Cerebellar cortex (tissue), 1 donor: ENCODE results near the gene B9D2.
"Not testable (repeated sequence)": the region's sequence is repeated elsewhere in the genome, so short reads cannot be mapped to it uniquely, and the experiment has no call there.

Source experiments
- DNase-seq: peaks from one replicate; pipeline ENCODE4 v3.0.0-alpha.2; 2015; ENCODE audit warnings: low spot score

Gene B9D2

GRCh38 chr19:41363753-41364523 is at the start of gene B9D2:
Gene B9D2 (minus strand): TSS chr19:41364149. CDS start chr19:41363519, 630 bp downstream.
- DNase-seq, result peak; percentile 99

- DNase-seq, result no peak
Observed at GRCh38 chr19:41412953-41413352, 49.0 kb upstream of the B9D2 start.

GRCh38 chr19:41411968-41412265 is 48.0 kb upstream of the B9D2 start:
- peak; percentile 48 for DNase-seq

- no peak for DNase-seq
Observed at GRCh38 chr19:41411100-41411967, 47.4 kb upstream of the B9D2 start.

- DNase-seq, result no peak
Observed at GRCh38 chr19:41410336-41411054, 46.5 kb upstream of the B9D2 start.

- no peak for DNase-seq
Observed at GRCh38 chr19:41409288-41409687, 45.3 kb upstream of the B9D2 start.

- not testable (repeated sequence) for DNase-seq
Observed at GRCh38 chr19:41408846-41409245, 44.9 kb upstream of the B9D2 start.

- no peak for DNase-seq
Observed at GRCh38 chr19:41408256-41408655, 44.3 kb upstream of the B9D2 start.

GRCh38 chr19:41407271-41407670 is 43.3 kb upstream of the B9D2 start:
- no peak for DNase-seq

- no peak for DNase-seq
Observed at GRCh38 chr19:41405776-41406175, 41.8 kb upstream of the B9D2 start.

GRCh38 chr19:41403181-41403970 is 39.4 kb upstream of the B9D2 start:
- no peak for DNase-seq

GRCh38 chr19:41402010-41402409 is 38.1 kb upstream of the B9D2 start:
- no peak for DNase-seq

- no peak for DNase-seq
Observed at GRCh38 chr19:41401483-41401882, 37.5 kb upstream of the B9D2 start.

GRCh38 chr19:41399525-41399924 is 35.6 kb upstream of the B9D2 start:
- DNase-seq, result no peak

- DNase-seq, result no peak
Observed at GRCh38 chr19:41399091-41399490, 35.1 kb upstream of the B9D2 start.

GRCh38 chr19:41398598-41398997 is 34.6 kb upstream of the B9D2 start:
- no peak for DNase-seq

GRCh38 chr19:41398050-41398418 is 34.1 kb upstream of the B9D2 start:
- no peak for DNase-seq

GRCh38 chr19:41397086-41398049 is 33.4 kb upstream of the B9D2 start, which contains the start of the genes BCKDHA and EXOSC5:
Gene BCKDHA (plus strand): TSS chr19:41397818. CDS start chr19:41397828, 10 bp downstream.
Gene EXOSC5 (minus strand): TSS chr19:41397359. CDS start chr19:41397328, 31 bp downstream.
- peak; percentile 100 for DNase-seq

- DNase-seq, result no peak
Observed at GRCh38 chr19:41395355-41395754, 31.4 kb upstream of the B9D2 start.

GRCh38 chr19:41392775-41393174 is 28.8 kb upstream of the B9D2 start:
- no peak for DNase-seq
